Brain microvascular endothelial cell (primary cell): ENCODE measurements around the gene FOXJ1.

ENCODE experiments used
- DNase-seq: peaks from one replicate; pipeline ENCODE4 v3.0.0-alpha.2; 2020
- H3K27ac ChIP-seq: fragments of 250-450 bp; sonication (Bioruptor Pico); 2 replicates; pipeline ENCODE4 v1.5.1; 2020; ENCODE audit warnings: mild to moderate bottlenecking, moderate library complexity
- H3K27me3 ChIP-seq: fragments of 250-450 bp; sonication (Bioruptor Pico); replicated peaks from 2 replicates; pipeline ENCODE4 v1.5.1; 2020; ENCODE audit warnings: mild to moderate bottlenecking
- H3K36me3 ChIP-seq: fragments of 250-450 bp; sonication (Bioruptor Pico); replicated peaks from 2 replicates; pipeline ENCODE4 v1.5.1; 2020; ENCODE audit warnings: mild to moderate bottlenecking
- H3K4me3 ChIP-seq: 2 replicates; pipeline ENCODE4 v1.5.1; 2011; ENCODE audit warnings: low read depth, mild to moderate bottlenecking, control low read depth, low read length, moderate library complexity
- in situ Hi-C: cut with HindIII; loops from 2 replicates; pipeline ENCODE4 v1.10.0; 2017; ENCODE audit warnings: low sequenced_read_pairs, low pct_ligation_motif_present
- TF ChIP-seq, protein P1 (sequence below): IDR thresholded peaks from 2 replicates; pipeline ENCODE4 v1.5.1; 2011; ENCODE audit warnings: low read depth, mild to moderate bottlenecking, moderate library complexity, low read length, control low read depth, inconsistent platforms; ENCODE audit errors: missing control alignments

The FOXJ1 gene

DNA sequence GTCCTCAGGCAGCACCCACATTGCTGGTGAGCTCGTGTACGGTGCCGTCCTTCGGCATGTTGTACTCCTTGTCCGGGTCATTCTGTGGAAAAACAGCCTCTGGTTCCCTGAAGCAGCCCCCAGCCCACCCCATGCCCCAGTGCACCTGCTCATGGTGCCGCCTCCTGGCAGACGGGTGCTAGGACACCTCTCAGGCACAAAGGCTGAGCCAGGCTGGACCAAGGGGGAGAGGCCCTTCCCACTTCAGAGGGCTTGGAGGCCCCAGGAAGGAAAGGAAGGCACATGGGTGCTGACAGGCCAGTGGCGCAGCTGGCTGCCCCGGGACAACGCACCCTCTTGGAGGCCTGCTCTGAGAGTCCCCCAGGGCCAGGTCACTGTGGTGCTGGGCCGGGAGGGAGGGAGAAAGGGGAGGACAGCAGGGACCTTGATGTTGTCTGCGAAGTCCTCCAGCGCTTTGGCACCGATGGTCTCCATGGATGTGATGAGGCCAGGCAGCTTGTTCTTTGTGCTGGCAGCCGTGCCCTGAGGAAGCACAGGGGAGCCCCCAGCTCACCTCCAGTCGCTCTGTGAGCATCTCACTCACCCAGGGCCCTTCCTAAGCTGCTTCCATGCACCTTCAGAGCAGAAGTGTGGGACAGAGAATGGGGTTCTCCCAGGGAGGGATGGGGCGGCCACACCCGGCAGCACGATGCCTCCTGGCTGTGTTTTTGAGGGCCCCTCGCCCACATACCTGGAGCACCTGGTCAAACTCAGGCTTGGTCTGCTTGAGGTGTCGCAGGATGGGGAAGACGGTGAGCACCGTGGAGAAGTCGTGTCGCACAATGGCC is 52.8 kb downstream of the FOXJ1 start:
- Histone ChIP-seq H3K4me3 (no peak overlapping the region), H3K27ac (no peak overlapping the region), H3K27me3 (no peaks in the 10 kb centered on the region), H3K36me3 (peaks cover 71% of the 10 kb centered on the region)
- TF ChIP-seq, protein P1, sequence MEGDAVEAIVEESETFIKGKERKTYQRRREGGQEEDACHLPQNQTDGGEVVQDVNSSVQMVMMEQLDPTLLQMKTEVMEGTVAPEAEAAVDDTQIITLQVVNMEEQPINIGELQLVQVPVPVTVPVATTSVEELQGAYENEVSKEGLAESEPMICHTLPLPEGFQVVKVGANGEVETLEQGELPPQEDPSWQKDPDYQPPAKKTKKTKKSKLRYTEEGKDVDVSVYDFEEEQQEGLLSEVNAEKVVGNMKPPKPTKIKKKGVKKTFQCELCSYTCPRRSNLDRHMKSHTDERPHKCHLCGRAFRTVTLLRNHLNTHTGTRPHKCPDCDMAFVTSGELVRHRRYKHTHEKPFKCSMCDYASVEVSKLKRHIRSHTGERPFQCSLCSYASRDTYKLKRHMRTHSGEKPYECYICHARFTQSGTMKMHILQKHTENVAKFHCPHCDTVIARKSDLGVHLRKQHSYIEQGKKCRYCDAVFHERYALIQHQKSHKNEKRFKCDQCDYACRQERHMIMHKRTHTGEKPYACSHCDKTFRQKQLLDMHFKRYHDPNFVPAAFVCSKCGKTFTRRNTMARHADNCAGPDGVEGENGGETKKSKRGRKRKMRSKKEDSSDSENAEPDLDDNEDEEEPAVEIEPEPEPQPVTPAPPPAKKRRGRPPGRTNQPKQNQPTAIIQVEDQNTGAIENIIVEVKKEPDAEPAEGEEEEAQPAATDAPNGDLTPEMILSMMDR, result peak; percentile 20
- in situ Hi-C loops, result no loop called here
- DNase-seq, result no peak

DNA sequence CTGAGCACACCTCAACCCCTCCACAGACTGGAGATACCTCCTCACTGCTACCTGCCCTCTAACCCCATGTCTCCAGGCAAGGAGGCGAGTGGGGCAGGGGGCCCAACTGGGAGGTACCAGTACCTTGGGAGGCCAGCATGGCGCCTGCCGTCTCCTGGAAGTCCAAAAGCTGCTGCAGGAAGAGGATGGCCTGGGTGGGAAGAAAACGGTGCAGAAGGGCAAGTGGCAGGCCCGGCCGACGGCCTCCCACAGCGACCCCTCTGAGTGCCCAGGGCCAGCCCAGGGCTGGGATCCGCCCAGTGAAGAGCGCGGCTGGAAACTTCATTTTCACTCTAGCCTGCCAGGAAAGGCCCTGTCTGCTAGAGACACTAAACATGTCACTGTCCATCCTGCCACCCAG is 53.5 kb downstream of the FOXJ1 start:
- in situ Hi-C loops, result no loop called here
- DNase-seq, result no peak
- TF ChIP-seq, protein P1, result no peak
- H3K27ac ChIP-seq, result no peak overlapping the region
- H3K4me3 ChIP-seq, result no peak overlapping the region
- no peaks in the 10 kb centered on the region for H3K27me3 ChIP-seq
- peaks cover 64% of the 10 kb centered on the region for H3K36me3 ChIP-seq

DNA sequence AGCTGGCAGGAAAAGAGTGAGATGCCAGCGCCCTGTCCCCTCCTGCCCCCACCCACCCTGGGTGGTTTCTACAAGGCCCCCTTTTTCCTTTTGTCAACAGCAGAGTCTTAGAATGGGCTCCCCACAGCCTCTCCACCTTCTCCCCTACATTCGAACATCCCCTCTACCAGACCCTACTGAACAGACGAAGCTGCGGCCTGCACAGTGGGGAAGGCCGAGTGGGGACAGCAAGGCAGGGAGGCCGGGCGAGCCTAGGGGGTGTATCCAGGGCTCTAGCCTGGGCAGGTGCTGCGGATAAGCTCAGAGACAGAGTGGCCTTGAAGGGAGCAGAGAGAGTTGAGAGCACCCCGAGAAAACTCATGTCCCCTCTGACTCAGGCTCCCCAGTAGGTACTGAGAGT is 54.7 kb downstream of the FOXJ1 start:
- peaks cover 61% of the 10 kb centered on the region for H3K36me3 ChIP-seq
- in situ Hi-C loops, result no loop called here
- TF ChIP-seq, protein P1, result no peak

More for the DNA sequence above, 54.7 kb downstream of the FOXJ1 start:
- no peak overlapping the region for H3K4me3 ChIP-seq
- no peak for DNase-seq
- no peak overlapping the region for H3K27ac ChIP-seq
- H3K27me3 ChIP-seq, result no peaks in the 10 kb centered on the region
